Neural progenitor cell (in vitro differentiated cells): Measurements from ENCODE around the gene DNMT1.

Experiments used
- CTCF ChIP-seq: fragments of 200-600 bp; sonication (generic); IDR thresholded peaks from 2 replicates; pipeline ENCODE4 v1.5.1; 2017; ENCODE audit warnings: antibody characterized with exemption, mild to moderate bottlenecking
- EZH2 ChIP-seq: fragments of 200-600 bp; sonication (generic); IDR thresholded peaks from 2 replicates; pipeline ENCODE4 v1.6.1; 2017; ENCODE audit warnings: antibody characterized with exemption, mild to moderate bottlenecking, moderate library complexity
- EZH2phosphoT487 ChIP-seq: fragments of 200-600 bp; sonication (generic); IDR thresholded peaks from 2 replicates; pipeline ENCODE4 v1.6.1; 2017; ENCODE audit warnings: antibody characterized with exemption

GRCh38 chr19:10219678-10220077 lies 24.9 kb upstream of the DNMT1 start:
- peak; percentile 42 for TF ChIP-seq CTCF
- no peak for TF ChIP-seq EZH2
- no peak for TF ChIP-seq EZH2phosphoT487
